ENCODE data around the gene CHCHD6.
"Not testable (repeated sequence)": the region's sequence is repeated elsewhere in the genome, so short reads cannot be mapped to it uniquely, and the experiment has no call there.

Gene CHCHD6

DNA sequence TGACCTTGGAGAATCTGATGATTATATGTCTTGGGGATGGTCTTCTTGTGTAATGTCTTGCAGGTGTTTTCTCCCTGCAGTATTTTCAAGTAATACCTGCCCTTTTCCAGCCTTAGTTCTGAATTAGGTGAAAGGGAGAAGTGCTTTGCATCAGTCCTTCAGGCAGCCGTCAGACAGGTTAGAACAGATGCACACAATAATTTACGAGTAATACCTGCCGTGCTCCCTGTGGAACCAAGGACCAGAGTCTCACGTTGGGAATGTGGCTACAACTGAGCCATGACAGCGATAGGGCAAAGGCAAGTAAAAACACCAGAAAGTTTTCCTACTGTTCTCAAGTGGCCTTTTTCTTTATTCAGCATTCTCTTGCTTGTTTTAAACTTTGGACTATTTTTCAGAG lies 69.1 kb downstream of the CHCHD6 start:
- no peak for DNase-seq

DNA sequence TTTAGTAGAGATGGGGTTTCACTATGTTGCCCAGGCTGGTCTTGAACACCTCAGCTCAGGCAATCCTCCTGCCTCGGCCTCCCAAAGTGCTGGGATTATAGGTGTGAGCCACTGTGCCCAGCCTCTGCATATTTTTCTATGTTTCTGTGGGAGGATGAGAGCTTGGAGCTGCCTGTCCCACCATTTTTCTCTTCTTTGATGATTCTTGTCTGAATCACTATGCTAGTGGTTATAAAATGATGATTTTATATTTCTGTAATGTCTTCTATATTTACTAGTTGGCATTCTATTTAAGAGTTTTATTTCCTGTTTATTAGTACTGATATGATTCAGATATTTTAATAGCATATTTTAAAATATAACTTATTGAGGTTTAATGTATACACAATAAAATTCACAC lies 69.7 kb downstream of the CHCHD6 start:
- no peak for DNase-seq

DNA sequence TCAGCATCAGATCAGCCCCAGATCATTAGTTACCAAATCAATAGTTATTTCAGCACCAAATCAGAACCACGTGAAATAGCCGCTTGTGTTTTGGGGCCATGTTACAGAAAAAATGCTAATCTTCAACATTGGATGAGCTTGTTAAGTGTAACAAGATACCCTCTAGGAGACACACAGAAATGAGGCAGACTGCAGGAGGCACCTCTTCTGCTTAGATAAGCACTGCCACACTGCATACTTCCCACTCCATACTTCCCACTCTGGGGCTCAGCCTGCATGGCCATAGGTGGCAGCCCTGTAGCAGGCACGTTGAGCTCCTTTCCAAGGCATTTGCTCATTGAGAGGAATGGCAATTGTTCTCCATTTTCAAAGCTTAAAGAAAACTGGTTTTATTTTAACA lies 73.3 kb downstream of the CHCHD6 start:
- no peak for DNase-seq

DNA sequence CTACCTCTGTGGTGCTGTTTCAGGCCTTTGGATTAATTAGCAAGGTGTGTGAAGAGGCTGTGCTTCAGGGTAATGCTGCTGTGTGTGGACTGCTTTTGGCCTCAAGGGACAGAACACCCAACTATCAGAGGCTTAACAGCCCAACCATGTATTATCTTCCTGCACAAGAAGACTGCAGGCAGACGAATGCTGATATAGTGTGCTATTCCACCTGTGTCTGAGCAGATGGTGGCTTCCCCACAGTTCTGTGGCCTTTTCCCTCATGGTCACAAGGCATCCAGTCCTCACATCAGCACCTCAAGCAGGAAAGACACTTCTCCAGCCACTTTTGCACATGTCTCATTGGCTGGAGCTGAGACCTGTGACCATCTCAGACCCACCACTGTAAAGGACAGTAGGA lies 76.6 kb downstream of the CHCHD6 start:
- no peak for DNase-seq

DNA sequence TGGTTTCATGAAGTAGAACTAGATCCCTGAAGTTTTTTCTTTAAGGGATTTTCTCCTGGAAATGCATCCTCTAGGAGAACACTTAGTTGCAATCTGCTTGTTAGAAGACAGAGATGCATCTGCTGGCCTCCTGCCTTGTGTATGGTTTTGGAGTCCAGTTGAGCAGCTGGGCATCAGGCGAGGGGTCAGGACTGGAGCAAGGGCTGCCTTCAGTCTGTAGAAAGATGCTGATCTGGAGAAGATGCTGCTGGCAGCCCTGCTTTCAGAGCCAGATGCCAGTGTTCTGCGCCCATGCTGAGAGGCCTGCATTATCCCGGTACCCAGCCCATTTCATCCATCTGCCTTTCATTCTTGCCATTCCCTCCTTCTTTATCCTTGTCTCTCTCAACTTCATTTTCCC lies 77.4 kb downstream of the CHCHD6 start:
- DNase-seq, result no peak

DNA sequence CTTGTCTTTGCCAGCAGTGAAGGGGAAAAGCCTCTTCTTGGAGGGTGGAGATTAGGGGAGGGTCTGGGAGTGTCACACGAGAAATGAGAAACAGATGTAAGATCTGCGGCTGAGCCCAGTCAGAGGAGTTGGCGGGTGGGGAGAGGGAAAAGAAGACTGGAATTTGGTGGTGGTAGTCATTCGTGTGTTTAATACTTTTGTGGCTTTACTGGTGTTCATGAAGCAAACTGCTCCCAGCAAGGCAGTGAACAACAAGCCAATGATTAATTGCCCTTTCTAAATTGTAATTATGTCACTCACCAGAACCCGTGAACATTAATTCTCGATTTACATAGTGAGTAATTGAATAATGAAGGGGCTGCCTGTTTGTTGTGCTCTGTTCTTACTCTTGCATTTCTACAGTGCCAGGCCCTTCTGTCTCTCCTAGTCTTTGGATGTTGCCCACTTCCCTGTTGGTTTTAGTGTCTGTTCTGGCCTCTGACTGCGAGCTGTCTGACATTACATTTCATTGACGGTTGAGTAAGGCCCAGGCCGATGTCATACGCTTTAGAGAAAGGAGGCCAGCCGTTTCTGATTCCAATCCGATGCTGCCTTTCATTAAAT lies 78.0 kb downstream of the CHCHD6 start:
- DNase-seq, result no peak

DNA sequence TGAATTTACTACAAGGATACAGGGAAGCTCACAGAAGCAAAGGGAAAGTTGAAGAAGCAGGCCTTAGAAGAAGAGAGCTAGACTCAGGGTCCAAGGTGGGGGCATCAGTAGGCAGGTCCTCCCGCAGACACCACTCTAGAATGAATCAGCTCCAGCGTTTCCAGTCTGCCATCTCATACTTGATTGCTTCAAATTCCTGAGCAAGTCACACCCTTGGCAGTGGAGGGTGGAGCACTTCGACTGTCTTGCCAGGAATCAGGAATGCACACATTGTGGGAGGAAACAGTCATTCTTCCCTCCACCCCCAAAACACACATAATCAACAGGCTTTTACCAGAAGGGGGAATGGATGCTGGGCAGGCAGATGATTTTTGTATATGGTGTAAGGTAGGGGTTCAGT lies 78.5 kb downstream of the CHCHD6 start:
- no peak for DNase-seq

DNA sequence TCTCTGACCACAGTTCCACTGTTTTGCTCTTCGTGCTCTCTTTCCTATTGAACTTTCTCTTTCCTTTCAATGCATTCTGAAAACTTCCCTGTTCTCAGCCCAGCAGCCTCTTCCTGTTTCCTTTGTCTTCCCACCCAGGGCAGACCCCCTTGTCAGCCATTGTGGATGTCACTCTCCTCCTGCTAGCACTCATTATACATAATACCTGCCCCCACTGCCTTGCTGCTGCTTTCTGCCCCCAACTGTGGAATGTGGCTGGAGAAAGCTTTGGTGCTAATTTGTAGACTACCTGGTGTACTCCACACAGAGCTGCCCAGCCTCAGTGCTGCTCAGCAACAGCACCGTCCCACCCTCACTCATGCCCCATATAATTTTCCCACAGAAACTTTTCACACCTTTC lies 80.2 kb downstream of the CHCHD6 start:
- DNase-seq, result no peak

DNA sequence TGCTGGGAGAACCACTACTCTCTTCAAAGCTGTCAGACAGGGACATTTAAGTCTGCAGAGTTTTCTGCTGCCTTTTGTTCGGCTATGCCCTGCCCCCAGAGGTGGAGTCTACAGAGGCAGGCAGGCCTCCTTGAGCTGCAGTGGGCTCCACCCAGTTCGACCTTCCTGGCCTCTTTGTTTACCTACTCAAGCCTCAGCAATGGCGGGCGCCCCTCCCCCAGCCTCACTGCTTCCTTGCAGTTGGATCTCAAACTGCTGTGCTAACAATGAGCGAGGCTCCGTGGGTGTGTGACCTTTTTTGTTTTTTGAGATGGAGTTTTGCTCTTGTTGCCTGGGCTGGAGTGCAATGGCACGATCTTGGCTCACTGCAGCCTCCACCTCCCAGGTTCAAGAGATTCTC lies 87.3 kb downstream of the CHCHD6 start:
- DNase-seq, result not testable (repeated sequence)

DNA sequence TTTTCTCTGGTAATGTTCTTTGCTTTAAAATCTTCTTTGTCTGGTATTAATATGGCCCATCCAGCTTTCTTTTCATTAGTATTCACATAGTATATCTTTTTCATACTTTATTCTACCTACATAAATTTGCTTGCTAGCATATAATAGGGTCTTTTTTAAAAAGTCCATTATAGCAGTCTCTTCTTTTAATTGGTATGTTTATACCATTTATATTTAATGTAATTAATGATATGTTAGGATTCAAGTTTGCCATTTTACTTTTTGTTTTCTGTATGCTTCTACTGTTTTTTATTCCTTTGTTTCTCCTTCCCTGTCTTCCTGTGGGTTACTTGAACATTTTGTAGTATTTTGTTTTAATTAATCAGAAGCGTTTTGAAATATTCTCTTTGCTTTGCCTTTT lies 89.0 kb downstream of the CHCHD6 start:
- DNase-seq, result no peak

DNA sequence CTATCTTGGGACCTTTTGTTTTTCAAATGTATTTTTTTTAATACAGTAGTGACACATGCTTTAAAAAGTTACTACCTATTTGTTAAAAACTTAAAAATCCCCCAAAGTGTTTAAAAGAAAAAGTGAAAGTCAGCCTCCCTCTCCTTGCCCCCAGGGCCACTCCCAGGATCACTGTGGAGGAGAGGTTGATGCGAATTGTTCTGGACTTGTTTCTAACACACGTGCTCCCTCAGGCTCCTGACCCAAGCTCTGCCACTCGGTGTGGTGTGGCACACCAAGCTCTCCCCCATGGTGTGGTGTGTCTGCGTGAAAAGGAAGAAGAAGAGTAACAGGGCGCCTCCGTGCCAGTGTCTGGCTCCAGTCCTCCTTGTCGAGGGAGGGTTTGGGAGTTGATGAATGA lies 93.5 kb downstream of the CHCHD6 start:
- DNase-seq, result no peak

DNA sequence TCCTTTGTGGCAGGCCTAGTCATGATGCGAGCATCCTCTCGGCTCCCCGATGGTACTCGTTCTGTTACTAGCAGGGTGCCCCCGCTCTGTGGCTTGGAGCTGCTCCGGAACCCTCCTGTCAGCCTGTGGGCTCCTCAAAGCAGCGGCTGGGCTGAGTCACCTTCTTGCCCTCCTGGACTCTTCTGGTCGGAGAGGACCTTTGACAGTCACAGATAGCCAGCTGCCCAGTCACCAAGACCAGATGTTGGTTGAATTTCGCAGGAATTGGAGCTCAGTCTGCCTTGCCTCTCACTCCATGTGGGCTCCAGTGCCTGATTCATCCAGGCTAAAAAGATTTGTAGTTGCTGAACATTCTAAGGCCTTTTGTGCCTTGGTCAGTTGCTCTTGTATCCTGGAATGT lies 94.5 kb downstream of the CHCHD6 start:
- no peak for DNase-seq

DNA sequence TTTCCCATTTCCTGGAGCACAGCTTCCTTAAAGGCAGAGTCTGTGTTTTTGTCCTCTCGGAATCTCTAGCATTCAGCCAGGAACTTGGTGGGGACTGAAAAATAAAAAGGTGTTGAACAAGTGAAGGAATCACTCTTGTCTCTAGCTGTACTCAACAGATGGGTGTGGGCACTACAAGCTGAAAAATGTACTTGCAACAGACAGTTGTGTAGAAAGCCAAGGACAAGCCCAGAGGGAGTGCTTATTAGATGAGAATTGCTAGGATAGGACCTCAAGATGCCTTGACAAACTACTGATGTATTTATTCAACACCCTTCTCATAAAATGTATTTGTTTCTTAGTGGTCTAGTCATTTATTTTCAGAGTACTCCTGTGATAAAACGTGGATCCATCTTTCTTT lies 95.1 kb downstream of the CHCHD6 start:
- DNase-seq, result no peak

DNA sequence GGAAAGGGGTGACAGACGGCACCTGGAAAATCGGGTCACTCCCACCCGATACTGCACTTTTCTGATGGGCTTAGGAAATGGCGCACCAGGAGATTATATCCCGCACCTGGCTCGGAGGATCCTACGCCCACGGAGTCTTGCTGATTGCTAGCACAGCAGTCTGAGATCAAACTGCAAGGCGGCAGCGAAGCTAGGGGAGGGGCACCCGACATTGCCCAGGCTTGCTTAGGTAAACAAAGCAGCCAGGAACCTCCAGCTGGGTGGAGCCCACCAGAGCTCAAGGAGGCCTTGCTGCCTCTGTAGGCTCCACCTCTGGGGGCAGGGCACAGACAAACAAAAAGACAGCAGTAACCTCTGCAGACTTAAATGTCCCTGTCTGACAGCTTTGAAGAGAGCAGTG lies 97.3 kb downstream of the CHCHD6 start:
- DNase-seq, result not testable (repeated sequence)

DNA sequence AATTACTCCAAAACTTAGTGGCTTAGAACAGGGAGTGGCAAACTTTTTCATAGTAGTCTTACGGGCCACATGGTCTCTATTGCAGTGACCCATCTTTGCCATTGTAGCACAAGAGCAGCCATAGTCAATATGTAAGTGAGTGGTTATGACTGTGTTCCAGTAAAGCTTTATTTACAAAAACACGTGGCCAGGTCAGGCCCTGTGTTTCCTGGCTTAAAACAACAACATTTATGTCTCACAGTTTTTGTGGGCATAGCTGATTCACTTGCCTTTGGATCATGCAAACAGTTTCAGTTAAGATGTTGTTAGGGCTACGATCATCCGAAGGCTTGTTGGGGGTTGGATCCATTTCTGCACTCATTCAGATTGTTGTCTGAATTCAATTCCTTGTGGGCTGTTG lies 103.8 kb downstream of the CHCHD6 start:
- DNase-seq, result no peak

DNA sequence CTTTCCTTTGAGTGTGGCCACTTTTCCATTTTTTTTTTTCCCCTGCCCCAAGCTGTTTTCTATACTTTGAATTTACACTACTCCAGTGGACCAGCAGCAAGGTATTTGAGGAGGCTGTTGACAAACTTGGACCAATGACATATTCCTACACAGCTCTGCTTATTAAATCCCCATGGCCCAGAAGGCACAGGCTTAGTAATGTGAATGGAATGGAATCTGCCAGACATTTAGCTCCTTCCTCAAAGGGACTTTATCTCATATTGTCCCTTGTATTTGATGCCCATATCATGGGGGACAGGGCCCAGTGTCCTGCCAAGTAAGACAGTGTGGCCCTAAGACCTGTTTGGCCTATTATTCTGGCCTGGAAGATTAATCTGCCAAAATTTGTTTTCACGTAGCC lies 107.5 kb downstream of the CHCHD6 start:
- no peak for DNase-seq

DNA sequence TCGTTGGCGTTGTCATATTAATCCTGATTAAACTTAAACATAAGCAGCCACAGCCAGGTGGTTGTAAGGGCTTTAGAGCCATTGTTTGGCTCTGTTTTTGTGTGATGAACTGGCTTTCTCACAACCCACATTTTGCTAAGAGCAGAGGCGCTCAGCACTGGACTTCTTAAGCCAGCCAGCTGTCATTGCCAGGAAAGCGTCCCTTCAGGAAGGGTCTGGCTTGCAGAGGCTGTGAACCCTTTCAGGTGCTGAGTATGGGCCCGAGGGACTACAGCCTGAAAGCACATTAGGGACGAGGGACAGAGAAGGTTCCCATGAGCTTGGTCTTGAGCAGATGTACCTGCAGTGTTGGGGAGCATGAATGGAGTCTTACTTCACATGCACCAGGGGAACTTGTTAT lies 112.3 kb downstream of the CHCHD6 start:
- DNase-seq, result no peak

DNA sequence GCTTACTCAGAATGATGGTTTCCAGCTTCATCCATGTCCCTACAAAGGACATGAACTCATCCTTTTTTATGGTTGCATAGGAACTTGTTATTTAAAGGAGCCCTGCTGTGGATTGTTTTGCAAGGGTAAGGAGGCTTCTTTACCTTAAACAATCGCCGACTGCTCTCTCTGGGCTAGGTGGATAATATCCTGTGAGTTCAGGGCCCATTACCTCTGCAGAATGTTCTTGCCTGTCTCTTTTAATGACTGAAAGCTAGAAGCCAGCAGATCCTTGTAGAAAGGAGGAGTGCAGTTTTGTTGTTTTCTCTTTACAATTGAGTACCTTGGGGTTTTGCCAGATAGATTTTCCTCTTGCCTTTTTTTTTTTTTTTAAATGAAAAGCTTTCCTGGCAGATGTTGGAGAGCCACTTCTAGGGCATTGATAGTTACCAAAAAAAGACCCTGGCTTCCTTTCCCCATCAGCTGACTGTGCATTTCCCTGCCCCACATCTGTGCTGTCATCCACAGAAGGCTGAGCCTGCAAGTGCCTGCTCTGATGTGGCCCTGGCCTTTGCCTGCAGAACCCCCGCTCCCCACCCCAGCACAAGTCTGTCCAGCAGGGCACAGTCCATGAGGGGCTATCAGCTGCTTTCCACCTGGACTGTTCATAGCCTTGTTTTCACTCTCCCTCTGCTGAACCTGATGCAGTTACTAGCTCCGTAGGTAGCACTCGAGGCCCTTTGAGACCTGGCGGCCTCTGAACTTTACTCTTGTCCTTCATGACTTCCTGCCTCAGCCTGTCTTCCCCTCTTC lies 113.1 kb downstream of the CHCHD6 start:
- DNase-seq, result peak; percentile 62

DNA sequence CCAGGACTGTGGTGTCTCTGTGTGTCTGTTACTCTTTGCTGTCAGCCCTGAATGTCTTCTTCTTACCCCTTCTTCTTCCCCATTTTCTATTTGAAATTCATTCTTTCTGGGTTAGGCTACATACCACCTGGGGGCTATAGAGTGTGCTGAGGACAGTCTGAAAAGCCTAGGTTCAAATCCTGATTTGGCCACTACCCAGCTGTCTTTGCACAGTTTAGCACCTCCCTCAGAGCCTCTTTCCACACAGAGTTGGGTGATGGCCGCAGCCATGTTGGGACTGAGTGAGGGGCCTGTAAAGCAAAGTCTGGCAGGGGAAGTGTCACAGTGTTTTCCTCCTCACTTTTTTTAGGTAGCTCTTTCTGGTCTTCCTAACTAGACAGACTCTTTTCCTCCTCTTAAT lies 113.7 kb downstream of the CHCHD6 start:
- DNase-seq, result no peak

DNA sequence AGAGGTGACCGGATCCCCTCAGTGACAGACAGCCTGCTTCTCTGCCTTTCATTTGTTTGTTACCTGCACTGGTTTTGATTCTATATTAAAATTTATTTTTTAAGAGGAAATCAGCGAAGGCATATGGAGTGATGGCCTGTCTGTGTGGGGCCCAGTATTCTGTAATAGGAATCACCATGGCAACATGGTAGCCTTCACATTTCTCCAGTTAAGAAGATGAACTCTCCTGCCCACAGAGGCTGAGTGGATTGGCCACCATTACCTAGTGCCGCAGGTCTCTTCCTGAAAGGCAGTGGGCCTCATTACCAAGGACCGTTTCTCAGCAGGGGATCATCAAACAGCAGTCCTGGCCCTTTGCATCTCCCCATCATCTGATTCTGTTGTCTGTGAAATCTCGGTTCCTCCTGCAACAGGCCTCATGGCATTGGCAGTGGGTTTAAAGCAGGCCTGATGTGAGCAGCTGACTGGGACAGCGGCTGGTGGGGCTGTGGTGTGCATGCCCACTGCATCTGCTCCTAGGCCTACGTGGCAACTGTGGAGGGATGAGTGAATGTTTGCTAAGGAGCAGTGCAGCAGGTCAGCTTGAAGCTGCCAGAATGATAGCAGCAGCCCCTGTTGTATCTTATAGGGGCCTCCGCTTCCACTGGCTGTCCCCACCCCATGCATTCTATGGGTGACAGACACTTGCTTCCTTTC lies 114.5 kb downstream of the CHCHD6 start:
- no peak for DNase-seq

DNA sequence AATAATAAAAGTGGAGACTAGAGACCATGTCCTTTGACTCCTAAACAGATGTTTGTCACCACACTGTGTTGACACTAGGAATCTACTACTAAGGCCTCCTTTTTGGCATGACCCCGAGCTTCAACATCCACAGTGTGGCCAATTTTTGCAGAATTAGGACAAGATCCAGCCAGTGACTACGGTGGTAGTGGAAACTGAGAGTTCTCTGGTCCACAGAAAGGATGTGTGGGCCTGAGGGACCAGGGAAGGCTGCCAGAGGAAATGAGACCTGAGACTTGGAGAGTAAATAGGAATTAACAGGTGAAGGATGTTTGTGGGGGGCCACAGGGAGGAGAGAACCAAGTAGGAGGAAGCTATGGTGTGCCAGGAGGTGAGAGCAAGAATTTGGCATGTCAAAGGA lies 122.7 kb downstream of the CHCHD6 start:
- DNase-seq, result no peak

DNA sequence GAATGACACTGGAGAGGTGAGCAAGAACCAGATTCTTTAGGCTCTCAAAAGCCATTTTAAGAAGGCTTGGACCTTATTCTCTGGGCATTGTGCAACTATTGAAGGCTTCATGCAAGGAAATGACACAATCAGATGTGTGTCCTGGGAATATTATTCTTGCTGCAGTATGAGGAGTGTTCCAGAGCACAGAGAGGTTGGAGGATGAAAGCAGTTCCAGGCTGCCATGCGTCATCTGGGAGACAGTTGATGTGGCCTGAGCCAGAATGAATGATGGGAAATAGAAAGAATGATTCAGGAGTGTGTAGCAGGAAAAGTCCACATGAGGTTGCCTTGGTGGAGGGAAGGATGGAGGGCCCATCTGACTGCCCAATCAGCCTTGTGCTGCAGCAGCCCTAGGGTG lies 123.1 kb downstream of the CHCHD6 start:
- DNase-seq, result no peak

DNA sequence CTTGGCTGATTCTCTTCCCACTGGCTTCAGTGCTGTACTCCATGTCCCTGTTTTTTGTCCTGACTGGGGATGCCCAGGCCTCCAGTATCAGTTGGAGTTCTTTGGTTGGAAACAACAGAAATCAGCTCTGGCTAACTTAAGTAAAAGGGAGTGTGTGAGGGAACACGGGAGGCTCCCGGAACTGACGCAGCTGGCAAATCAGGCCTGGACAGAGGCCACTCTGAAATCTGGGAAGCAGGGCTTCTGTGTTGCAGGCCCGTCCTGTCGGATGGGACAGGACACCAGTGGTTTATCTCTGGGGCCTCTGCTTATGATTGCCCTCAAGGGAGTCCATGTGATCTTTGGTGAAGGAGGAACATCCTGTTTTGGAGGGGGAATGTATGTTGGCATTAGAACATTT lies 124.3 kb downstream of the CHCHD6 start:
- DNase-seq, result no peak

DNA sequence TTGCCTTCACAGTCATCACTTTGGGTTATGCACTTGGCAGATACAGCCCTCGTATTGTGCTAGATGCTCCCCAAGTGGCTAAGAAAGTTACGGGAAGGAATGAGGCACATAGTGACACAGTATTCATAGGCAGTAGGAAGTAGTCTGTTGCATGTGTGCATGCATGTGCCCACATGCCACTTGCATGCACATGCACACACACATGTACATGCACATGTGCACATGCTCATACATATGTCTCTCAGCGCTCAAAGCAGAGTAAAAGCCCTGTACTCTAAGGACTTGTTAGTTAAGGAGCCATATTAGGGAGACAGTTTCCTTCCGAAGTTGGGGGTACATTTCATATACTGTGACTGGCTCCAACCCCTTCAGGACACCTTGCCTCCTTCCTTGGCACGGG lies 128.9 kb downstream of the CHCHD6 start:
- DNase-seq, result no peak
